Activated gamma-delta T cell treated with Interleukin-2 at 50 U/mL for 16 hours (primary cell): ENCODE results near the gene FMO5.
"Not testable (repeated sequence)": the region's sequence is repeated elsewhere in the genome, so short reads cannot be mapped to it uniquely, and the experiment has no call there.

Experiments
- DNase-seq: peaks from one replicate; pipeline ENCODE4 v3.0.0-alpha.2; 2020

The FMO5 gene

GRCh38 chr1:147238925-147239820 is 14.0 kb upstream of the FMO5 start:
- no peak for DNase-seq

- DNase-seq: no peak
These were observed 13.1 kb upstream of the FMO5 start for GRCh38 chr1:147238053-147238902.

DNA sequence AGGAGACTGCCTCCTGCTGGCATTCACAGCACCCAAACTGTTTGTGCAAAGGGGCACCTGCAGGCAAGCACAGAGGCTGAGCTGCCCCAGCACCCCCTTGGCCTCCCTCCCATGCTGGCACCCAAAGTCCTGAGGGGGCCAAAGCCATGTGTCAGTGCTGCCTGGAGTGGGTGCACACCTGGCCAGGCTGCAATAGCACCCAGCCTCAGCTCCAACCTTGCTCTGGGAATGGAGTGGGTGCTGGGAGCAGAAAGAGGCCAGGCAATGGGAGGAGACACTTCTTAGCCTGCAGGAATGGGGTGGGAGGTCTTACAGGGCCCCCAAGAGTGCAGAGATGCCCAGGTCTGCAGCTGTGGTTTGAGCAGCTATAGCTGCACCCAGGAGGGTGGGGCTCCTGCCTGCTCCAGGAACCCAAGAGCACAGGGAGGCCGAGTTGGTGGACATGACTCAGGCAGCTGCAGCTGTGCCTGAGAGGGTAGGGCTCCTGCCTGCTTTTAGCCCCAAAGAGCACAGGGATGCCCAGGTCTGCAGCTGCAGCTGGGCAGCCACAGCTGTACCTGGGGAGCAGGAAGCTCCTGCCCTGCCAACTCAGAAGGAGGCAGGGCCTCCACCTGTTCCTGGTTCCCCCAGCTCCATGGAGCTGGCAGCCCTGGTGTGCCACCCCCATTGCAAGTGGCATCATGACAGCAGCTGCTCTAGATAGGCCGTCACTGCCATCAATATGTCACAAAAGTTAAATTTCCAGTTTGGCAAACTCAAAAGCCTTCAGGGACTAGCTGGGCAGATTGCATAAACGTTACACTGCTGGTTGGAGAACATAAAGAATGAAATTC is 12.0 kb upstream of the FMO5 start:
- no peak for DNase-seq

- no peak for DNase-seq
These were observed 11.3 kb upstream of the FMO5 start for GRCh38 chr1:147236448-147236847.

DNA sequence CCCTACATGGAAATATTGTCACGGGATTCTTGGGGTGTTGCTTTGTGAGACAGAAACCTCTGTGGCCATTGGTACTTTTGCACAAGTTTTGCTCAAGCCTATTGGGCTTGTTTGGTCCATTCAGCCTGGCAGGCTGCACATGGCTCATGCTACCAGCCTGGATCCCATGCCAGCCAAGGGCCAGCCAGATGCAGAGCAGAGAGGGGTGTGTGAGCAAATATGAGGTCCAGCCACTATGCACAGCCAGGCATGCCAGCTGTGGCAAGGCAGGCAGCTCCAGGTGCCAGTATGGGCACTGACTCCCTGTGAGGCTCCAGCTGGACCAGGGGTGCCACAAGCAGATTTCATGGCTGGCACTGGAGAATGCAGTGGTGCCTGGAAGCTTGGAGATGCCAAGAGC is 10.7 kb upstream of the FMO5 start:
- DNase-seq: no peak

- DNase-seq: not testable (repeated sequence)
These were observed 8.8 kb upstream of the FMO5 start for GRCh38 chr1:147233903-147234302.

- DNase-seq: not testable (repeated sequence)
These were observed 5.9 kb upstream of the FMO5 start for GRCh38 chr1:147231032-147231431.

GRCh38 chr1:147223740-147224615 is 1.2 kb downstream of the FMO5 start:
- no peak for DNase-seq

DNA sequence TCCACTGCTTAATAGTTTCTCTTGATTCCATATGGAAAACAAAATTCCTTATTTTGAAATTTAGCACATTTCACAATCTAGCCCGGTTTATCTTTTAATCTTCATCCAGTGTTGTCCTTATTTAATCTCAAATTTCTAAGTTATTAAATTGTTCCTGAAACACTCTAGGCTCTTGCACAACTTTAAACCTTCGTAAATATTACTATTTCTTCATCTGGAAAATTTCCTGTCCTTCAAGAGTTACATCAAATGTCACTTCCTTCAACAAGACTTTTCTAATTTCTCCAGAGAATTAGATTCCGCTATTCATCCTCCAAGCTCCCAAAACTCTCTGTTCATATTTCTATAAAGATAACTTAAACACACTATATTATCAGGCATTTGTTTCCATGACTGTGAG is 6.5 kb downstream of the FMO5 start:
- no peak for DNase-seq

GRCh38 chr1:147217141-147217540 is 8.0 kb downstream of the FMO5 start:
- DNase-seq: no peak

GRCh38 chr1:147216124-147216523 is 9.0 kb downstream of the FMO5 start:
- DNase-seq: no peak

DNA sequence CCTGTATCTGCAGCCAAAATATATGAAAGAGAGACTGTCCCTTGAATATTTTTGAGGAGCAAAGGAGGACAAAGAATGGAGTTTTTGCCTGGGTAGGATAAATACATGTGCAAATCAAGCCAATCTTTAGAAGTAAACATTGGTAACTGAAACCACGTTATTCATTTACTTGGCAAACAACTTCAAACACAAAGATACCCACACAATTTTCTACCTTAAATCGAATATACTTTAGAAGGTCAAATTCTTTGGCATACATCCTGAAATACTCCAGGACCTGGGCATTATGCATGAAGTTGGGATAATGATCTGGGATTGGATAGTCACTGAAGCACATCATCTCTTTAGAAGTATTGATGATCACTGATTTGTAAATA is 9.6 kb downstream of the FMO5 start:
- DNase-seq: no peak

DNA sequence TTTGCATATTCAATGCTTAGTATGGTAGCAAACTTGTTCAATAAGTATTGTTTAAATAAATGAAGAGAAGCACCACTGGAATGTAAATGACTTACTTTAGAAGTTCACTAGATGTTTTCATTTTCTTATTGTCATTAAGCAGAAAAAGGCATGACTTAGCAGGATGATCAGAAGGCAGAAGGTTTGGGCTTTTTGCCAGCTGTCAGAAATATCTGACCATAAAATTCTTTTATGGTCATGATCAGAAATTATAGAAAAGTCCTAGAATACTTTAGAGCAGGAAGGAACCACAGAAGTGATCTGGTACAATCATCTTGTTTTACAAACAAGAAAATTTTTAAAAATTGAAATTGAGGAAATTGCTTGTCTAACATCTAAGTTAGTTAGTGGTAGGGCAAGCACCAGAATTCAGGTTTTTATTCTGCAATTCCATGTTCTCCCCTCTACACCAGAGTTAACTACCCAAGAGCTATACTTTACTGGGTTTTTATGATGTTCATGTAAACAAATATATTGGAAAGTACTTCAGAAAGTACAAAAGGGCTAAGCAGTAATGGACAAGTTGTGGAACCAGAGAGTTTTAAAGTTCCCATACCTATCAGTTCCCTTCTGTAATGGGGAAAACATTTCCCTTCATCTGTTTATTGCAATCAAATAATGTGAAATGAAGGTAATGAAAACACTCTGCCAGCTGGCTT is 10.1 kb downstream of the FMO5 start:
- no peak for DNase-seq

GRCh38 chr1:147214325-147214724 is 10.8 kb downstream of the FMO5 start:
- no peak for DNase-seq

GRCh38 chr1:147213271-147213670 is 11.9 kb downstream of the FMO5 start:
- DNase-seq: no peak

DNA sequence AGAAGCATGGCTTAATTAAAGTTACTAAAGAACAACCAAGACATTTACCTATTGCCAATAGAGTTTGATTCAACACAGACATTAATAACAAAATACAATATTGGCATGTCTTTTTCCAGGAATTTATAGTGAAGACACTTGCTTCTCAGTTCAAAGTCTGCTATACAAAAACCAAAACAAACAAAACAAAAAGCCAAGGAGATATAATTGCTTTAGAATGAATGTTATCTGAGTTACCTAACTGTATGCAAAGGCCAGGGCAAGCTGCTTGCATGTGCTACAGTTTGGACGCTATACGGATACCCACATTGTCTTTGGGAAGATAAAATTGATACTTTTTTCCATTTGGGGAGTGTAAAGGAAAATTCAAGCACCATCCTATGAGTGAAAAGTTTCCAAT is 13.6 kb downstream of the FMO5 start:
- DNase-seq: no peak

DNA sequence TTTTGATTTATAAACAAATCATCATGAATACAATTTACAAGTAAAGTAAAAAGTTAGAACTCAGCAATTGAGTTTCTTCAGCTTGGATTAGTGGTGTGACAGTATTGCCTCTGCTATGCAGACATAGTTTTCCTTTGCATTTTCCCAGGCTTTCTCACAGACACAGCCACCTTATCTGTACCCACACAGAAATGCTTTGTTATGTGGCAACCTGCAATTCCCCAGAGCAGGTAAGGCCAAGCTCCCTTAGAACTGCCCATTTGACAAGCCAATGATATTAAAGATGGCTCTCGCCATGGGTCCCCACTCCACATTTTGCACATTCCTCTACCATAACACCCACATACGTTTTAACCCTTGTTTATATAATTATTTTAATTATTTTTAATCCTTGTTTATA is 14.2 kb downstream of the FMO5 start:
- DNase-seq: no peak

DNA sequence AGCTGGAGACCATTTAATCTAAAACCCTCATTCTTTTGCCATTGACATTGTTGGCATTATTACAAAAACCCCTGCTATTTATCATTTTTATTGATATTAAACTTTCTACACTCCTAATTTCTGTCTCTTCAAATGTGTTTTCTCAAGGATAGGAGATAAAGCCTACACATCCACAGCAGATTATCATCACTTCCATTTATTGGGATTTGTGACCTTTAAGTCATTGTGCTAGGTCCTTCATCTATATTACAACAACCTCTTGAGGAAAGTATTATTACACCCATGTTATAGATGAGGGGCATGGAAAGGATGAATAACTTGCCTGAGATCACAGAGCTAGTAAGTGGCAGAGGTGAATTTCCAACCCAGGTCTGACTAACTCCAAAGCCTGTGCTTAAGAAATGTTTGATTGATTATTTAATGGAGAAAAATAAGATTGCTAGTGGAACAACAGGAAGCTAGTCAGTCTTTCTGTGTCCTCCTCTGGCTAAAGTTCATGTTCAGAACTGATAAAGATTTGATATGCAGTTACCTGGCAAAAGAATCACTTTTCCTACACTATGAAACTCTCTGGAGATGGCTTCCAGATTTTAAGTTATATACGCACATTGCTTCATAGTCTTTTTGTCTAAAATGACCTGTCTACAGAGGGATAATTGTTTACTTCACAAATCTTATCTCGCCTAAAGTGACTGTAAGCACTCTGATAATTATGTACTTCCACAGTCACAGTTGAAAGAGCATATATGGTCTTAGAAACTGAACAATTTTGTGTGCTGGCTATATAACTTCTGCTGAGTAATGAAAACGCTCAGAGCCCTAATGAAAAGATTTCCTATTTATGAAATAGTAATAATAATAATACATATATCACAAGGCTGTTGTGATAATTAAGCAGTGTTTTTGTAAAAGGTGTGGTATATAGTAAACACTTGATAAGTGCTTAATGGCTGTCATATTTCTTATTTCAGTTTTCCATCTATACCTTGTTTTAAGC is 15.0 kb downstream of the FMO5 start:
- DNase-seq: no peak

- DNase-seq: no peak
These were observed 16.5 kb downstream of the FMO5 start for GRCh38 chr1:147208619-147209018.

DNA sequence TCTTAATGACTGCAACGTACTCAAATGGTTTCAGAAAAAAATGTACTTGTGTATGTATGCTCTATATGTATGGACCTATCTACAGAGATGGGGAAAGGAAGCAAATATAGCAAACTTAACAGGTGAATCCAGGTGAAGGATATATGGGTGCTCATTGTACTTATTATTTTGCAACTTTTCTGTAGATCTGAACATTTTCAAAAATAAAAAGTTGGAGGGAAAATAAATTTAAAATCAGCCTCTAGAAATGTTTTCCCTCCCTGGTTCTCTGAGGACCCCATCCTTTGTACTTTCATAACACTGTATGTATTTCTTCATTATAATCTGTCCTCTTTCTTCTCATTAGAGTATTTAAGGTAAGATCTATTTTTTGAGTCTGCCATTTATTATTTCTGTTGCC is 17.9 kb downstream of the FMO5 start:
- no peak for DNase-seq
